Coronary artery (tissue), 2 donors: ENCODE data around the gene EXOC3L1.

ENCODE experiments used
- DNase-seq: peaks from one replicate; pipeline ENCODE4 v3.0.0-alpha.2; 2017; ENCODE audit warnings: low spot score
- H3K27ac ChIP-seq, 2 donors: fragments of 200-600 bp; sonication (generic); one replicate each; pipeline ENCODE4 v1.5.1; 2016 to 2019
- H3K4me3 ChIP-seq: fragments of 200-600 bp; sonication (generic); 2 replicates; pipeline ENCODE4 v1.5.1; 2016; ENCODE audit warnings: mild to moderate bottlenecking, moderate library complexity
- TF ChIP-seq, protein P1 (sequence below): fragments of 200-600 bp; sonication (generic); IDR thresholded peaks from one replicate; pipeline ENCODE4 v1.5.1; 2019; ENCODE audit warnings: antibody characterized with exemption

EXOC3L1 gene

DNA sequence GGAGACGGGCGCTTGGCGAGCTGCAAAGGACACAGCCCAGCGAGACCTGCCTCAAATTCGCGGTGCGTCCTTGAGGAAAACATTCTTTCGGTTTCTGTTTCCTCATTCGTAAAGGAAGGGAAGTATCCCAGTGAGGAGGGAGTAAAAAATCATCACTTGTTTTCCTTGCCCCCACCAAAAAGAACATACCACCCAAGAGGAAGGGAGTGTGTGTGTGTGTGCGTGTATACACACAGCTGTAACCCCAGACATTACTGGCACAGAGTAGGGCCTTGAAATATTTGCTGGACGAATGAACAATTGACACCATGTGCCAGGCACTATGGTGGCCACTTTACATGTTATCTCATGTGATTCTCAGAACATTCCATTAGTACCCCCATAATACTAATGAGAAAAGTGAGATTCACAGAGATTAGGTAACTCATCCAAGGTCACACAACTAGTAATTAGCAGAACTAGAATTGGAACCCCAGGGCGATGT lies 4.2 kb downstream of the EXOC3L1 start:
- Histone ChIP-seq H3K4me3 (peak overlapping the region; percentile 97), H3K27ac (peak overlapping the region in 1 of 2 donors; percentile 28)
- TF ChIP-seq, protein P1, sequence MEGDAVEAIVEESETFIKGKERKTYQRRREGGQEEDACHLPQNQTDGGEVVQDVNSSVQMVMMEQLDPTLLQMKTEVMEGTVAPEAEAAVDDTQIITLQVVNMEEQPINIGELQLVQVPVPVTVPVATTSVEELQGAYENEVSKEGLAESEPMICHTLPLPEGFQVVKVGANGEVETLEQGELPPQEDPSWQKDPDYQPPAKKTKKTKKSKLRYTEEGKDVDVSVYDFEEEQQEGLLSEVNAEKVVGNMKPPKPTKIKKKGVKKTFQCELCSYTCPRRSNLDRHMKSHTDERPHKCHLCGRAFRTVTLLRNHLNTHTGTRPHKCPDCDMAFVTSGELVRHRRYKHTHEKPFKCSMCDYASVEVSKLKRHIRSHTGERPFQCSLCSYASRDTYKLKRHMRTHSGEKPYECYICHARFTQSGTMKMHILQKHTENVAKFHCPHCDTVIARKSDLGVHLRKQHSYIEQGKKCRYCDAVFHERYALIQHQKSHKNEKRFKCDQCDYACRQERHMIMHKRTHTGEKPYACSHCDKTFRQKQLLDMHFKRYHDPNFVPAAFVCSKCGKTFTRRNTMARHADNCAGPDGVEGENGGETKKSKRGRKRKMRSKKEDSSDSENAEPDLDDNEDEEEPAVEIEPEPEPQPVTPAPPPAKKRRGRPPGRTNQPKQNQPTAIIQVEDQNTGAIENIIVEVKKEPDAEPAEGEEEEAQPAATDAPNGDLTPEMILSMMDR = peak; percentile 11
- DNase-seq = no peak

DNA sequence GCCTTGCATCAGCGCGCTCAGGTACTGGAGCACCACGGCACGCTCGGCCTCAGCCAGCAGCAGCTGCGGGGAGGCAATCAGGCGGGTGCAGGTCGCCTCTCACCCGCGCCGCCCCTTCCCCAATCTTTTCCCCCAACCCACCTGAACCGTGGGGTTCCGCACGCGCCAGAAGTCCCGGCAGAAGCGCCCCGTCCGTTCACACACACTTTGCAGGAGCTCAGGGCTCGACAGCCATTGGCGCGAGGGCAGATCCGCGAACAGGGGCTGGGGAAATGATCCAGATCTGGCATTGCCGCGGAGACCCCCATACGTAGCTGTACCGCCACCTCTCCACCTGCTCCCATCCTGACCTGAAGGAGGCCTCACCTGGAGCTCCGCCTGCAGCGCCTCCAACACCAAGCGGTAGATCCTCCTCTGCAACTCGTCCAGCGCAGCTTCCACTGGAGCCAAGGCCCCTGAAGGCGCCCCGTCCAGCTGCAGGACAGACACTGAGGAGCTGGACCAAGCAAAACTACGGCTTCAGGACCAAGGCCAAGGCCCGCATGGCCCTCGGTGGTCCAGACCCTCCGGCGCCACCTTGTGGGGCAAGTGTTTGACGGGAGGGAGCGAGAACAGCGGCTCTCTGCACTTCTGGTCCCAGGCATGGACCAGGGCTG lies 4.8 kb downstream of the EXOC3L1 start:
- TF ChIP-seq, protein P1 = peak; percentile 71
- Histone ChIP-seq H3K4me3 (peak overlapping the region; percentile 97), H3K27ac (peak overlapping the region in 1 of 2 donors; percentile 99)
- DNase-seq = peak; percentile 93

DNA sequence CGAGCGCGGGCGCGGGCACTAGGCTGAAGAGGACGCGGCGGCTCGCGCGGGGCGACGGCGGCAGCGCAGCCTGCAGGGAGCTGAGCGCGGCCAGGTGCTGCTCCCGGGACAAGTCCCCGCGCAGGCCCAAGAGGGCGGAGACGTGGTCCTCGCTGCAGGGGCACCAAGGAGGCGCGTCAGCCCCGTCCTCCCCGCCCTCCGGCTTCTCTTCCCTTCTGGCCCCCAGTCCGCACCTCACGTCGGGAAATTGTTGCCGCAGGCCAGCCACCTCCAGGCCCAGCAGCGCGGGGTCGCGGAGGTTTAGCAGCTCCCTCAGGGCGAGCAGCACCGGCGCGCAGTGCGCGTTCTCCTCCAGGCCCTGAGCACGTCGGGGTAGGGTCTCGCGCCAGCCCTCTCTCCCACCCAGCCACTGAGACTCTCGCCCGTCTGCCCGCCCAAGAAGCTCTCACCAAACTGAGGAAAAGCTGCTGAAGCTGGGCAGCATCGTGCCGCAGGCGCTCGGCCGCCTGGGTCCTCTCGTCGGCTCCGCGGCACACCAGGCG lies 5.4 kb downstream of the EXOC3L1 start:
- TF ChIP-seq, protein P1 = no peak
- Histone ChIP-seq H3K4me3 (peak overlapping the region; percentile 97), H3K27ac (peak overlapping the region; percentile 94 to 99)
- no peak for DNase-seq

DNA sequence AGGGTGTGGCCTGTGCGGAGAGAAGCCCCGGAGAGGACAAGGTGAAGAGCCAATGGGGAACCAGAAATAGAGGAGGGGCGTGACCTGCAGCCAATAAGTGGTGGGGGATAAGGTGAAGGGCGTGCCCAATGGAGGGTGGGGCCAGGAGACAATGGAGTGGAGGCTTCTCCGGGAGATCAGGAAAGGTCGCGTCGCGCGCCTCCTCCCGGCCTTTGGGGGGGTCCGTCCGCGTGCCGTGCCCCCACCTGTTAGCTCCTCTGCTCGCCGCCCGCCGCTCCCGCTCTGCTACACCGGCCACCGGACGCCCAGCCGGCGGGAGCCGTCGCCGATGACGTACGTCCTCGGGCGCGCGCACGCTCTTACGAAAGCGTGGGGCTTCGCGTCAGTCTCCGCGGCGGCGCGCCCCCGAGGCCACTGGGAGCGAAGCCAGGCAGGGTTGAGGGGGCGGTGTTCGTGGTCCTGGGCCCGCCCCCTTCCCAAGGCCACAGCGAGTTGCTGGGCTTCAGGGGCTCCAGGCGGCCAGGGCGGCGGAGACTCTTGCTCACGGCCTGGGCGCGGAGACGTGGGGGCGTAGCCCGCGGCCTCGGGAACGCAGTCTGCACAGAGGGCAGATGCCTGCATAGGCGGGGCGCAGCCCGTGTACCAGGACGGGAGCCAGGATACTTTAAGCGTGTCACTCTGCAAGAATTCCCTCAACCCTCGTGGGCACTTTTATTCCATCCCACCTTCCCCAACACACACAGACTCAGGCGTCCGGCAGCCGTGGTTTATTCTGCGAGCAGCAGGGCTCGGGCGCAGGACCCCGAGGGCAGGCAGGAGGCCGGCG lies 6.1 kb downstream of the EXOC3L1 start, which contains the start of gene MATCAP1:
MATCAP1 (minus strand) TSS at position 337 of the 826 bp plus-strand sequence. CDS start 3,353 bp downstream, outside the sequence.
- DNase-seq = peak; percentile 97
- Histone ChIP-seq H3K4me3 (peak within 1 kb of the TSS; percentile 97), H3K27ac (peak within 1 kb of the TSS; percentile 94 to 99)
- TF ChIP-seq, protein P1 = no peak

DNA sequence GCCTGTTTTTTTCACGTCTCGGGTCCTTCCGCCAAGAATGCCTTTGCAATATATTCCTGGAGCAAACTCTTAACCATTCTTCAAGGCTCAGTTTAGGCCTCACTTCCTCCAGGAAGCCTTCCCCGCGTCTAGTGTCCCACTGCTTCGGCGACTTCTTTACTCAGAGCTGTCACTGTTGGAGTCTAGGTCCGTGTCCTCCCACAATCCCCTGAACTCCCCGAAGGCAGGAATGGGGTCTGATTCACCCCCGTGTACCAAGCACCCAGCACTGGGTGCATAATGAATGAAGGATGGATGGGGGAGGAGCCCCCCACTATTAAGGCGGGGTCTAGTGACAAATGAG lies 6.7 kb downstream of the EXOC3L1 start:
- TF ChIP-seq, protein P1 = no peak
- no peak for DNase-seq
- peak overlapping the region; percentile 94 to 99 for H3K27ac ChIP-seq
- H3K4me3 ChIP-seq = peak overlapping the region; percentile 97

DNA sequence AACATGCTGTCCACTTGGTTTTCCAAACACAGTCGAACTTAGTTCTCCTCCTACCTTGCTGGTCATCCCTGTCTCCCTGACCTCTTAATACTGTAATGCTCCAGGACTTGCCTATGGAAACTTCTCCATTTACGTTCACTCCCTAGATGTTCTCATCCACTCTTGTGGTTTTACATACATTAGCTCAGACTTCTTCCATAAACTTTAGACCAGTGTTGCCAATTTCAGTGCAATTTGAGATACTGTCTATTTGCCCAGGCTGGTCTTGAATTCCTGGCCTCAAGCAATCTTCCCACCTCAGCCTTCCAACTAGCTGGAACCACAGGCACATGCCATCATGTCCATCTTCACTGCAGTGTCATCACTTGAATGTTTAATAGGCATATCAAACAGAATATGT lies 7.6 kb downstream of the EXOC3L1 start:
- Histone ChIP-seq H3K27ac (no peak overlapping the region), H3K4me3 (no peak overlapping the region)
- no peak for DNase-seq
- TF ChIP-seq, protein P1 = no peak
